Activated CD4-positive, alpha-beta T cell treated with anti-CD3 and anti-CD28 coated beads, Interleukin-2, amount 10 ng/mL, durations not matched to agents 7 days and 5 days (primary cell): ENCODE measurements around the gene ATP10B. TPM values are rescaled to one million over a fixed set of nuclear protein-coding genes. Genes with fewer than 3 reads are reported as not detected.
"Not testable (repeated sequence)": the region's sequence is repeated elsewhere in the genome, so short reads cannot be mapped to it uniquely, and the experiment has no call there.

Source experiments
- CTCF ChIA-PET: fragments of 350-600 bp; sonication (Branson Sonifier 250); formaldehyde crosslinking; loops from one replicate; lab custom pipeline; 2021; ENCODE audit warnings: antibody characterized with exemption; lab: Charles Lee
- POLR2A ChIA-PET: fragments of 350-600 bp; sonication (Branson Sonifier 250); formaldehyde crosslinking; loops from one replicate; lab custom pipeline; 2021; ENCODE audit warnings: antibody characterized with exemption; lab: Charles Lee
- DNase-seq: peaks from one replicate; pipeline ENCODE4 v3.0.0-alpha.2; 2020
- H3K27ac Mint-ChIP-seq: one replicate; pipeline ENCODE4 v1.8.0; 2021; ENCODE audit warnings: mild to moderate bottlenecking, moderate library complexity, mixed read lengths
- H3K27me3 Mint-ChIP-seq: one replicate; pipeline ENCODE4 v1.8.0; 2021; ENCODE audit warnings: mixed read lengths
- H3K36me3 Mint-ChIP-seq: one replicate; pipeline ENCODE4 v1.8.0; 2021; ENCODE audit warnings: low read depth, mixed read lengths
- H3K4me1 Mint-ChIP-seq: one replicate; pipeline ENCODE4 v1.8.0; 2021; ENCODE audit warnings: mixed read lengths
- H3K4me3 Mint-ChIP-seq: one replicate; pipeline ENCODE4 v1.8.0; 2021; ENCODE audit warnings: mild to moderate bottlenecking, moderate library complexity, mixed read lengths
- H3K9me3 Mint-ChIP-seq: one replicate; pipeline ENCODE4 v1.8.0; 2021; ENCODE audit warnings: mixed read lengths
- total RNA-seq, 2 experiments: library from RNA; stranded (reverse); gene quantifications; one replicate each; pipeline ENCODE4 v1.2.3, GENCODE V29; 2021

Gene ATP10B
- total RNA-seq, 2 experiments from 2014 or later = not detected

DNA sequence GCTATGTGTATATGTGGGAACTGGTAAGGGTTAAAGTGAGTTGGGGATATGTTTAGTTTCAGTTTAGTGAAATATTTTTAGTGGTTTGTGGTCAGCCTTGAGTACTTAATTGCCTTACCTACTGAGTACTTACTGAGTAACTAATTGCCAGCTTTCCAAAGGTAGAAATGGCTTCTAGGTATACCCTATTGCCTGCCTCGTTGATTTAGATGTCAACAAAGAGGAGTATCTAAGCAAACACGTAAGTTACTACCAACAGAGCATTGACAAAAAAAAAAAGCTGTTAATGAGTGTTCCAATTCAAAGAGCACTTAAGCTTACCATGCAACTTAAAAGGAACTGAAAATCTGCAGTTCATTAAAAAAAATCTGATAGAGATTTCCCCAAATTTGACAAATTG is 8.8 kb downstream of the ATP10B start:
- DNase-seq = no peak
- no peaks in the 10 kb centered on the region for H3K4me1 Mint-ChIP-seq
- ChIA-PET CTCF (no interaction called here), POLR2A (no interaction called here)
- H3K4me3 Mint-ChIP-seq = no peak overlapping the region
- H3K27me3 Mint-ChIP-seq = no peaks in the 10 kb centered on the region
- H3K36me3 Mint-ChIP-seq = no peaks in the 10 kb centered on the region
- H3K27ac Mint-ChIP-seq = no peak overlapping the region
- H3K9me3 Mint-ChIP-seq = no peaks in the 10 kb centered on the region

DNA sequence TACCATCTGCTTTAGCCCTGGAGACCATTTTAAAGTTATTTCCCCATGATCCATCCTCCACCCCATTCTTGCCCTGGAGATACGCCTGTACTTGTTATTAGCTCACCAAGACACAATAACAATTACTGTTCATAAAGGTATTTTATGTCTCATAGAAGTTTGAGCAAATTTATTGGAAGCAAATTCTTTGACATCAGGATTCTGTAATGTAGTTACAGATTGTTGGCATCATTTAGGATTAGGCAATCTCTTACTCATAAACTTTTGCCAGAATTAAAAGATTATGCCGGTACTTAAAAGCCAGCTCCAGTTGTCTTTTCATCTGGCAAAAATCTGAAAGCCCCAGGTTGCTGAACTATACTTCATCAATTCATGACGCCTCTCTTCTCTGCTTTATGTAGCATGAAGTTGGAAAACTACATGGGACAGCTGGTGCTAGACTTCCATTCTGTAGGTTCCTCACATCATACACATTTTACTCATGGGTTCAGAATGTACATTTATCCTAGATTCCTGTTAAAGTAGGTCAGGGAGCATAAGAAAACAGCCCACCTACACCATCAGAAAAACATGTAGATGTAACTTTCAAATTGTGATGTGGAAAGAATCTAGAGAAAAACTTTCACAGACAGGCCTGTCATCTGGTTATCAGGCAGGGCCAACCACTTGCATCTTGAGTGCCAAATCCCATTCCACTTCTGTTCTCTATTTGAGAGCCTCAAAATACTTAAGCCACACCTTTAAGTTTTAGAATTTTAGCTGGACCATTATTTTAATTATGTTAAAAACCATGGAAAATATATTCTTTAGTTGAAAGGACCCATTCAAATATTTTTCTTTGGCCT is 14.0 kb downstream of the ATP10B start:
- DNase-seq = no peak
- ChIA-PET POLR2A (no interaction called here), CTCF (no interaction called here)
- Mint-ChIP-seq H3K27me3 (peaks cover 3% of the 10 kb centered on the region), H3K27ac (no peak overlapping the region), H3K4me1 (no peaks in the 10 kb centered on the region), H3K36me3 (no peaks in the 10 kb centered on the region), H3K4me3 (no peak overlapping the region), H3K9me3 (peaks cover 2% of the 10 kb centered on the region)

DNA sequence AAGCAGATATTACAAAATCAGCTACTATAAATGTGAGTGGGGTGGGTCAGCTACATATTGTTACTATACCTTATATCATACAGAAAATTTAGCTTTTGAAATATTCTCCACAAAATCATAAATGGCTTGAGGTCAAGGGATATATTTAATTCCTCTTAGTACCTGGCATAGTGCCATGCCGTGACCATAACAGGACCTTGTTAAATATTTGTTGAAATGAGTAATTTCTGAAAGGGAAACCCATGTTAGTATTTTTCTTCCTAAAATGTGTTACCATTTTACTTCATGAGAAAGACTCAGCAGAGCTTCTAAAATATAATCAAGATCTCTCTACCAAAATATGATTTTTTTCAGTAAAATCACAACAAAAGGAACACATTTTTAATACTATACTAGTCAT is 14.8 kb downstream of the ATP10B start:
- H3K27me3 Mint-ChIP-seq = peaks cover 3% of the 10 kb centered on the region
- DNase-seq = no peak
- no peaks in the 10 kb centered on the region for H3K36me3 Mint-ChIP-seq
- POLR2A ChIA-PET = no interaction called here
- no peak overlapping the region for H3K27ac Mint-ChIP-seq
- CTCF ChIA-PET = no interaction called here
- no peak overlapping the region for H3K4me3 Mint-ChIP-seq
- H3K9me3 Mint-ChIP-seq = peaks cover 2% of the 10 kb centered on the region
- H3K4me1 Mint-ChIP-seq = no peaks in the 10 kb centered on the region

DNA sequence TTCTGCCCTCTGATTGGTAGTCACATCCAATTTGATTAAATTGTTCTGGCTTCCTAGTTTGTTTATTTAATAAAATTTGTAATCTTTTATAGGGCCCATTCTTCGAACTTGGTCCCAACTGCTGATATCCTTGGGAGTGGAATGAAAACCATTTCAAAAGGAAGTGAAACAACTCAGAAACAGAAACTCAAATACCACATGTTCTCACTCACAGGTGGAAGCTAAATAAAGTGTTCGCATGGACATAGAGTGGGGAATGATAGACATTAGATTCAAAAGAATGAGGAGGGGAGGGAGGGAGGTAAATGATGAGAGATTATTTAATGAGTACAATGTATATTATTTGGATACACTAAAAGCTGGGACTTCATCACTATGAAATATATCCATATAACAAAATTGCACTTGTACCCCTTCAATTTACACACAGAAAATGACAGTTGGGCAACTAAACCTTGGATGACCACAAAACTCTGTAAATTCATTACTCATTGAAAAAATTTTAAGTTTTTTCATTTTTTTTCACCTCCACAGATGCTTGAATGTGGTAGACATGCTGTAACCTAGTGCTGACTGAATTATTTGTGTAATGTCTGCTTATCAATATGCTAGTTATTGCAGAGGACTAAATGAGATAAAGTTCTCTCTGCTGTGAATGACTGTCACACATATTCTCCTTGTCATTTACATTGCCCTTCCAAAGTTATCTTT is 16.0 kb downstream of the ATP10B start:
- DNase-seq = no peak
- H3K27ac Mint-ChIP-seq = no peak overlapping the region
- peaks cover 2% of the 10 kb centered on the region for H3K9me3 Mint-ChIP-seq
- POLR2A ChIA-PET = no interaction called here
- no peaks in the 10 kb centered on the region for H3K4me1 Mint-ChIP-seq
- H3K36me3 Mint-ChIP-seq = no peaks in the 10 kb centered on the region
- no peak overlapping the region for H3K4me3 Mint-ChIP-seq
- peaks cover 3% of the 10 kb centered on the region for H3K27me3 Mint-ChIP-seq
- CTCF ChIA-PET = no interaction called here

DNA sequence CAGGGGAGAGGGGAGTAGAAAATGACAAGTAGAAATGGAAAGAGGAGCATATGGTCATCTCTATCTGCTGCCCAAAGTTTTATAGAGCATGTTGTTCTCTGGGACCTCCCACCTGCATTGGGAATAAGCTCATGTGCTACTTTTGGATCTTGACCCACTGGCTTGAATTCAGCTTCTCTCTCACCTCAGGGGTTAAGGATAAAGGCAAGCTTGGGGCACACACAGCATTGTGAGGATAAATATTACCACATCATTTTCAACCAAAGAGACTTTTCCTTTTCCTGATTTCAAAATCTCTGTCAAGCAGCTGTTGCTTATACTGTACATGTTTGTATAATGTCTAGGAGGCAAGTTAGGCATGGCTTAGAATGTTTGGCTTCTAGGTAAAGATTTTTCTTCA is 16.6 kb downstream of the ATP10B start:
- POLR2A ChIA-PET = no interaction called here
- CTCF ChIA-PET = no interaction called here
- no peak overlapping the region for H3K27ac Mint-ChIP-seq
- H3K27me3 Mint-ChIP-seq = peaks cover 3% of the 10 kb centered on the region
- no peak overlapping the region for H3K4me3 Mint-ChIP-seq
- H3K36me3 Mint-ChIP-seq = no peaks in the 10 kb centered on the region
- no peaks in the 10 kb centered on the region for H3K4me1 Mint-ChIP-seq
- DNase-seq = no peak
- peaks cover 2% of the 10 kb centered on the region for H3K9me3 Mint-ChIP-seq

- H3K27ac Mint-ChIP-seq = no peak overlapping the region
- no peak overlapping the region for H3K4me3 Mint-ChIP-seq
- CTCF ChIA-PET = no interaction called here
- no peaks in the 10 kb centered on the region for H3K36me3 Mint-ChIP-seq
- POLR2A ChIA-PET = no interaction called here
- peaks cover 2% of the 10 kb centered on the region for H3K9me3 Mint-ChIP-seq
- no peaks in the 10 kb centered on the region for H3K4me1 Mint-ChIP-seq
- no peak for DNase-seq
- peaks cover 3% of the 10 kb centered on the region for H3K27me3 Mint-ChIP-seq
These were observed 18.2 kb downstream of the ATP10B start for GRCh38 chr5:160833806-160834205.

DNA sequence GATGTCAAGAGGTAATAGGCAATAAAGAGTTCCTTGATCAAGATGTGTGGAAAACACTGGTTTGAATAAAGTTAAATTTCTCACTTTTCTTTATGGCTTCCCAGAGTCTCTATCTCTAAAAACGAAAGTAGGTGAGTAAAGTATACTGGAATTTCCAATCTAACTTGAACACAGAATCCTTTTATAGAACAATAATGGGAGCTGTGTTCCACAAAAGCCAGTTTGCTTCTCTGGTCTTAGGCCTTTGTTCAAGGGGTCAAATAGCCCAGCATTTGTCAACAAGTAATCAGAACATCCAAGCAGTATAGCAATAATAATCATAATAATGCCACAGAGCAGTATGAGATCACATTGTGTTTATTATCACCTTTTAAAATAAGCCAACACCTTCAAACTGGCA is 20.2 kb downstream of the ATP10B start:
- ChIA-PET POLR2A (no interaction called here), CTCF (no interaction called here)
- no peak for DNase-seq
- Mint-ChIP-seq H3K4me3 (no peak overlapping the region), H3K36me3 (no peaks in the 10 kb centered on the region), H3K27me3 (peaks cover 3% of the 10 kb centered on the region), H3K27ac (no peak overlapping the region), H3K4me1 (no peaks in the 10 kb centered on the region), H3K9me3 (peaks cover 2% of the 10 kb centered on the region)

DNA sequence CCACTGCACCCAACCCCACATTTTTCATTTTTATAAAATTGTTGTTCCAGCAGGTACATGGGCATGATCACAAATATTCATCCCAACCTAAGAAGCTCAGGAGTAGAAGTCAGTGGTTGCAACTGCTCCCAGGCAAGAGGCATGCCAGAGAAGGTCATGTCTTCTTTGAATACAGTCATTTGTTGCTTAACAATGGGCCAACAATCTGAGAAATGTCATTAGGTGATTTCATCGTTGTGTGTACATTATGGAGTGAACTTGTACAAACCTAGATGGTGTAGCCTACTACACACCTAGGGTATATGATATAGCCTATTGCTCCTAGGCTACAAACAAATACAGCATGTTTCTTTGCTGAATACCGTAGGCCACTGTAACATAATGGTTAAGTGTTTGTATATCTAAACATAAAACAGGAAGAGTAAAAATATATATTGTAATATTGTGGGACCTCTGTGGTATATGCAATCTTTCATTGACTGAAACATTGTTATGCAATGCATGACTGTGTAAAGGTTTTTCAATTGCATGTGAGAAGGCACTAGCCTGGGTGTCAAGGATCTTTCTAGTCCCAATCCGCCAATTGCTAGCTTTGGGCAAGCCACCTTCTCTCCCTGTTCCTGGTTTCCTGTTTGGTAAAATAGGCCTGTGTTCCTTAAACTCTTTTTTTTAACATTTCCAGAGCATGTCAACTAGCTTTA is 27.6 kb downstream of the ATP10B start:
- POLR2A ChIA-PET = no interaction called here
- Mint-ChIP-seq H3K36me3 (no peaks in the 10 kb centered on the region), H3K27ac (no peak overlapping the region), H3K4me3 (no peak overlapping the region), H3K4me1 (no peaks in the 10 kb centered on the region), H3K27me3 (no peaks in the 10 kb centered on the region), H3K9me3 (peaks cover 10% of the 10 kb centered on the region)
- CTCF ChIA-PET = no interaction called here
- no peak for DNase-seq

GRCh38 chr5:160812996-160813395 is 39.0 kb downstream of the ATP10B start:
- POLR2A ChIA-PET, H3K9me3 Mint-ChIP-seq, H3K4me1 Mint-ChIP-seq, H3K4me3 Mint-ChIP-seq, DNase-seq, CTCF ChIA-PET, H3K27ac Mint-ChIP-seq, H3K36me3 Mint-ChIP-seq, H3K27me3 Mint-ChIP-seq: not testable (repeated sequence)

DNA sequence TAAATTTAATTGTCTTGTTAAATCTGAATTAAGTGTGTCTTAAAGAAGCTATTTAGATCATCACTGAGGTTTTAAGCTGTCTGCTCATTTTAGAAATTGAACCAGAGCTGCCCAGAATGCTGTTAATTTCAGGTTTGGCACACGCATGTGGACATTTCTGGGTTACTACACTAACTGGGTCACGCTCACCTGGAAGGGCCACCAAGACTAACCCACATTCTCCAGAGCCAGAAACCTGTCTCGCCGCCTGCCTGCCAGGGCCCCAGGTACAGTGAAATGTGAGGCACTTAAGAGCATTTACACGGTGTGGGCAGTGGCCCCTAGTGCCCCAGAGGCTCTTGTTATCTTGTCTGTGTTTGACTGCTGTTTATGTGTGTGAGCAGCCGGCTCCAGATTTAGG is 46.6 kb downstream of the ATP10B start:
- H3K9me3 Mint-ChIP-seq = no peaks in the 10 kb centered on the region
- no peak overlapping the region for H3K27ac Mint-ChIP-seq
- no peak overlapping the region for H3K4me3 Mint-ChIP-seq
- ChIA-PET CTCF (no interaction called here), POLR2A (no interaction called here)
- H3K27me3 Mint-ChIP-seq = no peaks in the 10 kb centered on the region
- H3K36me3 Mint-ChIP-seq = no peaks in the 10 kb centered on the region
- H3K4me1 Mint-ChIP-seq = no peaks in the 10 kb centered on the region
- no peak for DNase-seq

DNA sequence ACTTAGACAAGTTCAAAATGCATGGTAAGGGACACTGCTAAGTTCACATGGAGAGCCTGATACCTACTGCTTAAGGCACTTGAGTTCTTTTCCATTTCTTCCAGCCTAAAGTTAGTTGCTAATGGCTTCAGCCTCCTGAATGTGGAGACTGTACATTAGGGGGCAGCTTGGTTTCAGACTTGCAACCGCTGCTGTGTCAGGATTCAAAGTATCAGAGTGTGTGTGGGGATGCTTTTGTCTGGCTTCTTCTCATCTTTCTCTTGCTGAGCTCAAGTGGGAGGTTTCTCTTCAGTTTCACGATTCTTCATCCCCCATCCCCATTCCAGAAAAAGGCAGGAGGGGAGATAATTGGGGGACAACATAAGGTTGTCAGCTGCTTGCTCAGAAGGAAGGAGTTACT is 49.4 kb downstream of the ATP10B start:
- no peak overlapping the region for H3K4me3 Mint-ChIP-seq
- POLR2A ChIA-PET = no interaction called here
- no peaks in the 10 kb centered on the region for H3K36me3 Mint-ChIP-seq
- CTCF ChIA-PET = interaction anchor here (1.2 kb wide), 1 partner anchor 144 kb away, joined by 3 read pairs; no protein-coding TSS in a partner anchor
- no peaks in the 10 kb centered on the region for H3K9me3 Mint-ChIP-seq
- no peaks in the 10 kb centered on the region for H3K27me3 Mint-ChIP-seq
- H3K27ac Mint-ChIP-seq = no peak overlapping the region
- no peak for DNase-seq
- H3K4me1 Mint-ChIP-seq = no peaks in the 10 kb centered on the region

DNA sequence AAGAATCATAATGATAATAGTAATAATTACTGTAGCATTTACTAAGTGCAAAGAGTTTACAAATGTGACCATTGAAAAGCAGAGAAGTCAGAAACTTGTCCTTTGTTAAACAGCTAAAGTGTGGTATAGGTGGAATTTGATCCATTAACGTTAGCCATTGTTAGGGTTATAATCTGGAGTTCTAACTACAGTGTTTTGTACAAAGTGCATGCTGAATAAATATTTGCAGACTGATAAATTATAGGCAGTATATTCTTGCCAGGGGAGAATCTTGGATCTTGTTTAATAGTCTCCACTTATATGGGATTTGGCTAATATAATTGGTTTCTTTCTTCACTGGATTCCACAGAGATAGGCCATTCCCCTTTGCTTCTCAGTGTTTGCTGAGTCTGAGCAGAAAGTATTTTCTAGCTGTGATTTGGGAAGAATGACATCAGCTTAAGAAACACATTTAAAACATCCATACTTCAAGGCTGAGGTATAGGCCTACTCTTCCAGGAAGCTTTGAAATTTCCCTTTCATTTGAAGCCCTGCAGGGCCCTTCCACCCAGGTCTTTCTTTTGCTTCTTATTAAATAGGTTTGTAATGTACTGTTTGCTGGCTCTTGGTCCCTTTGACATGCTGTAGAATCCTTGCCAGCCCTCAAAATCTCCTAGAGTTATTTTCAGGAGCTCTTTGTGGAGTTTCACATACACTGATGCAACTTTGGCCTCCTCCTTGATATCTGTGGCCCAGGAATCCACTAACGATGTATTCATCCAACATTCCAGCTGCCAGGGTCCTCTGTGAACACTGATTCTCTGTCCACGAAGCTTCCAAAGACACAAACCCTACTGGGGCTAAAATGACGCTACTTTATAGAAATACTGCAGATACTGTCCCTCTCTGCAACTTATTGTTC is 51.4 kb downstream of the ATP10B start:
- H3K27ac Mint-ChIP-seq = no peak overlapping the region
- H3K4me3 Mint-ChIP-seq = no peak overlapping the region
- DNase-seq = no peak
- ChIA-PET CTCF (no interaction called here), POLR2A (interaction anchor here (0.6 kb wide), 1 partner anchor 622 kb away, joined by 3 read pairs; no protein-coding TSS in a partner anchor)
- H3K9me3 Mint-ChIP-seq = no peaks in the 10 kb centered on the region
- H3K27me3 Mint-ChIP-seq = no peaks in the 10 kb centered on the region
- H3K4me1 Mint-ChIP-seq = no peaks in the 10 kb centered on the region
- no peaks in the 10 kb centered on the region for H3K36me3 Mint-ChIP-seq
